ENCODE results near the gene KDM5C.

Gene KDM5C

DNA sequence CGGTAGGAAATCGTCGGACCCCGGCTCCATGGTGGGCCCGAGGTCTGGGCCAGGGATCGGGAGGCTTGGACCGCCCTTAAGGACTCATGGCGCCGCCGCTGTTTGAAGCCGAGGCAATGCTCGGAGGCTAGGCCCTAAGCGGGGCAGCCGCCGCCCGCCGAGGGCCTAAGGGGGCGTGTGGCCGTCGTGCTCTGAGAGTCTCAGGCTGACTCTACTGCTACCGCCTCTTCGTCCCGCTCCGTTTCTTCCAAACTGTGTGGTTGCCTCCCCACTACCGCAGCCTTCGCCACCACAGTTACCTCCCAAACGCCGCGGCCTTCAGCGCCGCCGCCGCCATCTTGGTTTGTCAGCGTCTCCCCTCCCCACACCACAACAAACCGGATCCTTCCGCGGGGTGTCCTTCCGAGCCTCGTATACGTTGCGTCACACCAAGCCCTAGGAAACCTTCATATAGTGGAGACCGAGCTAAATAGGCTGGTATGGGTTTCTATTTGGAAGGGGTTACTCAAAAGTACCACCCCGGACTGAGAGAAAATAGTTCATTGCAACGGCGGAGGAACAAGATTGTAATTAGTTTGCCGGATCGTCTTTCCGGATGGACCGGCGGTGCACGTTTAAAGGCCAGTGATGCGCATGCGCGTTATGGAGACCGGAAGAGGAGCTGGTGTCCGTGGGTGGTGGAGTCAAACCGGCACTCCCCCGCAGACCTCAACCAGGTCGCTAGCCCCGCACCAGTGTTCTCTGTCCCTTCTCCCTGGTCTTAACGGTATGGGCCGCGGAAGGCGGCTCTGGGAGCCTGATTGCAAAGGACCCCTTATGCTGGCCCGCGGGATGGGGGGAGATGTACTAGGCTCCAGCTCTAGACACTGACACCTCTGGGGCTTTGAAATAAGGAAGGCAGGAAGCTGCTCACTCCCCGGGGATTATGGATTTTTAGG lies at the start of gene KDM5C:
TSS of gene KDM5C (minus strand) at position 348 of the 938 bp plus-strand sequence. CDS start at position 30, 318 bp downstream.
- DNase-seq (ENCODE audit: low spot score): peak; percentile 98

GRCh38 chrX:53272808-53273337 lies 47.9 kb upstream of the KDM5C start:
- no peak for DNase-seq (ENCODE audit: low spot score)

DNA sequence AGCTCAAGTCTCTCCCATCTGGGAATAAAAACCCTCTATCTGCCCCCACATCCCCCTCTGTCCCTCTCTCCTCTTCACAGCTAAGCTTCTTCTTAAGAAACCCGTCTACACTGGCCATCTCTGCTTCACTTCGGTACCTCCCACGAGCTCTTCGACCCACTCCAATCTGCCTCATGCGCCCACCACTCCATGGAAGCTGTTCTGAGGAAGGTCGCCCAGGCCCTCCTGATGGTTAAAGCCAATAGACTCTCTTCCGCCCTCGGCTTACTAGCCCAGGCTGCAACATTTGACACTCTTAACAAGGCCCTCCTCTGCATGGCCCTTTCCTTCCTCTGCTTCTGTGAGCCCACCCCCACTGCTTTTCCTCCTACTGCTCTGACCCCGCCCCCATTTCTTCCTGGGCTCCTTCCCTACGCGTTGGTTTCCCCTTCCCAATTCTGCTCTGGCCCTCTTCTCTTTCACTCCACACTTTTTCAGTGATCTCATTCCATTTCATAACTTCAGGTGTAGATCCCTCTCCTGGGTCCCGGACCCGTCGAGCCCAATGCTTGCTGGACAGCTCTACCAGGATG lies 44.6 kb upstream of the KDM5C start:
- DNase-seq (ENCODE audit: low spot score): no peak

- no peak for DNase-seq (ENCODE audit: low spot score)
These were observed 43.2 kb upstream of the KDM5C start for GRCh38 chrX:53268173-53268572.

DNA sequence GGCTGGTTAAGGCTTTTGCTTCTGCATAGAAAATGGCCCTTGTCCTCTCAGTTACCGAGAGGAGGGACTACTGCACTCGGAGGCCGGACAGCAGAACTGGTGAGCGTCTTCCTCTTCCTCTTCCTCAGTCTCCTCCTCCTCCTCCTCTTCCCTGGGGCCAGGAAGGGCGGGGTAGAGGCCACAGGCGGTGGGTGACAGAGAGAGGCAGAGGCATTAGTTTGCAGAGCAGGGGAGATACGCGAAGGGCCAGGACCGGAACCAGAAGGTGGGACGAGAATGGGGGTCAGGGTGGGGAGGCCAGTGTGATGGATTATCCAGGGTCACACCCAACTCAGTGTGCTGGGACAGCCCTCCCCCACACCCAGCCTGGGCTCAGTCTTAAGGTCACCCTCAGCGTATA lies 41.9 kb upstream of the KDM5C start:
- no peak for DNase-seq (ENCODE audit: low spot score)

DNA sequence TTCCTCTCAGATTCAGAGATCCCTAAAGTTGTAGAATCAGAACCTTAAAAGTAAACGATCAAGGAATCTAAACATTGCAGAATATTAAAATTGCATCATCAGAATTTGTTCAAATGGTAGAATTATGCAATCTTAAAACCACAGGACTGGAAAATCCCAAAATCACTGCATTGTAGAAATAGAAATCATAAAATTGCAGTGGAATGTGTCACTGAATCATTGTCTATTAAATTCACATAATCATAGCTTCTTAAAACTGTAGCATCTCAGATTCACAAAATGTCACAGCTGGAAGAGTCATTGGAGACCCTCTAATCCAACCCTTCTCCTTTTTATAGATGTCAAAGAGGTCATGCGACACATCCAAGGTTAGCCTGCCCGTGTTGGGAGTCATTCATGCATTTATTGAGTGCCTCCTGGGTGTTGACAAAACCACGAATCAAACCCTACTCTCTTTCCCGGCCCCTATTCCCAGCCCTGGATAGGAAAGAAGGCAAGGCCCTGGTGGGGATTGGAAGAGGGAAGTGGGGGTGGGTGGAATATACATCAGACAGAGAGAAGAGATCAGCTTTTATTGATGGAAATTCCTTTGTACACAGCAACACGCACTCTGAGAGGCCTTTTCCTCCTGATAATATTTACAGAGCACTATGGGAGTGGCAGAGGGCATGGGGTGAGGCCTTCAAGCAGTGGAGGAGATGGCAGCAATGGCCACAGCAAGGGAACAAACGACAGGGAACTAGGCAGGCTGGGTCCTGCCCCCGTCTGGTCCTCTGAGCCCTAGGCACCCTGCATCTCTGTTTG lies 41.0 kb upstream of the KDM5C start:
- DNase-seq (ENCODE audit: low spot score): no peak

GRCh38 chrX:53263597-53264094 lies 38.6 kb upstream of the KDM5C start:
- DNase-seq (ENCODE audit: low spot score): no peak

DNA sequence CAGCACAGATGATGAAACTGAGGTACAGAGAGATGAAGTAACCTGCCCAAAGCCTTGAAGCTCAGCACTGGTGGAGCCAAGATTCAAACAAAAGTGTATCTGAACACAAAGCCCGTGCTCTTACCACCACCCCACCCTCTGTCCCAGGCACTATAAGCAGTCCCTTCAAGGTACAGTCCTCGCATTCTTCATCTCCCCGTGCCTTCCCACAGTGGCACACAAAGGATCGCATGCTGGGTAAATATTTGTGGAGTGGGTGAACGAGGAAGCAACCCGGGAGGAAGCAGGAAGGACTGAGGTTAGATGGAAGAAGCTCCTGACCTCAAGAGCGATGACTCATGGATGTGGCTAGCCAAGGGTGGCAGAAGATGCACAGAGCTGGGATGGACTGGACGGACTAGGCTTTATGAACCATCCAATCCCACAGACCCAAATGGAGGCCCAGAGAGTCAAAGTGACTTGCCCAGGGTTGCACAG lies 37.9 kb upstream of the KDM5C start:
- DNase-seq (ENCODE audit: low spot score): peak; percentile 65

DNA sequence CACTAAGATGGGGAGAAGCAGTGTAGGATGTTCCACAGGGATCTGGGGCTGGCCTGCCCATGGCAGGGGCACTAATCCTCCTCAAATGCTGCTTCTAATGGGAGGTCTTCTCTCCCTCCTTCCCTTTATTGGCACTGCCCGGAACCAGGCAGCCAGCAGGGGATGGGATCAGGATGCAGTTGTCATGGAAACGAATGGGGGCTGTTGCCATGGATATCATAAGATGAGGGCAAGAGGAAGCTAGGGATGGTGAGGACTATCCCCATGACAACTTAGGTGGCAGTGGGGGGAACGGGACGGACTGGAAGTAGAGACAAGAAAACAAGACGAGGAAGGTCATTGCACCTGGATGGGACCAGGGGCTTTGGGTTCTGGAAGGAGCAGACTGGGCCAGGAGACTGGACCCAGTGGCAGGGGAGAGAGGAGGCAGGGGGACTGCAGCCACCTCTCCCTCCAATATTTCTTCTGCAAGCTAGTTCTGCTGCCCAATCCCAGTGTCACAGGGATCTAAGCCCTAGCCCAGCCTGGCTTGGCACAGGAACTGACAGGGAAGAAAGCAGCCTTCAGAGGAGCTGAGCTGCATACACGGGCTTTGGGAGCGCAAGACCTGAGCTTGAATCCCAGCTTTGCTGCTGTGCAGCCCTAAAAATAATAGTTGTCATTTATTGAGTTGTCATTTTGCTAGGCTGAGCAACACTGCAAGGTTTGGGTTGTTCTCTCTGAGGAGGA lies 37.3 kb upstream of the KDM5C start:
- DNase-seq (ENCODE audit: low spot score): no peak

DNA sequence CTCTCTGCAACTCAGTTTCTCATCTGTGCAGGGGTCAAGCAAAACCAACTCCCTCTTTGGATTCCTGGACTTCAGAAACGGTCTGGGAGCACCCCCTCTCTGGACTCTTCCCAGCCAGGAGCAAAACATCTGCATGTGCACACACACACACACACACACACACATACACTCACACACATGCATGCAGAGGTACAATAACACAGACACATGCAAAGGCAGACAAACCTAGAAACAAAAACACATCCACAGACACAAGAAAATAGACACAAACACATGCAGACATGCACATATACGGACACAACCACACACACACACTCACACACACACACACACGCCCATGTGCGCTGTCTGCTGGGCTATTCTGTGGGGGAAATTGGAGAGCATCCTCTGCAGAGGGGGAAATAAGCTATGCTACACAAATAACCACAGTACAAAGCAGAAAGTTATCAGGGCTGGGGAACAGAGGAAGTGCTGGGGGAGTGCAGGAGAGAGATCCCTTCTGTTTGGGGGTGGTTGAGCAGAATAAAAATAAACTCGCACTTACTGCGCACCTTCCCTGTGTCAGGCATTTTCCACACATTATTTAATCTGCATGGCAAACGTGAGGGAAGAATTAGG lies 36.5 kb upstream of the KDM5C start:
- DNase-seq (ENCODE audit: low spot score): no peak

DNA sequence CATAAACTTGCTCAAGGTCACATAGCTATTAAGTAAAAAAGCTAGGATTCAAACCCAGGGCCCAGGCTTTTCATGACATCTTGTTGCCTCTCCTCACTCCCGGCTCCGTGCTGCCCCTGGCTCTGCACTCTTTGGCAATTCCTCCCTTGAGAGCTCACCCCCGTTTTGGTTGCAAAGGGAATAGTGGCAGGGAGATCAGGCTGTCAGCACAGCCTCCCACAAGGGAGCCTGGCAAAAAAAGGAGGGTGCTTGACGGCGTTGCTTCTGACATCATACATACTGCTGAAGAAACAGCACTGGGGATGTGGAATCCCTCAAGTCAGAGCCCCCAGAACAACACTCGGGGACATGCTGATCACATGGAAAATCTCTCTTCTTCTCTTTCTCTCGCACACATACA lies 35.8 kb upstream of the KDM5C start:
- DNase-seq (ENCODE audit: low spot score): no peak

DNA sequence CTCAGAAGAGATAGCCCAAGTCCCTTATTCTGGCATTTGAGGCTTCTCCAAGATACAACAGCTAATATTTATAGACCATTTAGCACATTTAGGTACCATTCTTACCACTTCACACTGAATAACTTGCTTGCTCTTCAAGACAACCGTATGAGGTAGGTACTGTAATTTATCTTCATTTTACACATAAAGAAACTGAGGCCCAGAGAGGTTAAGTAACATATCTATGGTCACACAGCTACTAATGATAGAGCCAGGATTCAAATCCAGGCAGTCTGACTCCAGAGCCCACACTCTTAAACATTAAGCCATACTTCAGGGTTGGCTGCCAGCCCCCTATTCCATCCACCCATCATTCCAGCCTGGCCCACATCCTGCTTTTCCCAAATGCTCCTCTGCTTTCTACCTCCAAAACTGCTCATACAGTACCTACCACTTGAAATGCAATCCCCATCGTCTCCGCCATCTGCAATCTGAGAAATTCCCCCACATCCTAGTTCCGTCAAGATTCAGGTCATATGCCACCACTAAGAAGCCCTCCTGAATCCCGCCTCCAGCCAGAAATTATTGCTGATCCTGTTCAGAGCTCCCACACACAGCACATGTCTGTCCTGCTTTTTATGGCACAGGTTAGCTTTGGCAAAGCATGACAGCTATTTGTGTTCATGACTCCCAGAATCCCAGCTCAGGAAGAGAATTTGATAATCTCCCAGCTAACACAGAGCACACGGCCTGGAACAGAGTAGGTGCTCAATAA lies 32.8 kb upstream of the KDM5C start:
- no peak for DNase-seq (ENCODE audit: low spot score)

DNA sequence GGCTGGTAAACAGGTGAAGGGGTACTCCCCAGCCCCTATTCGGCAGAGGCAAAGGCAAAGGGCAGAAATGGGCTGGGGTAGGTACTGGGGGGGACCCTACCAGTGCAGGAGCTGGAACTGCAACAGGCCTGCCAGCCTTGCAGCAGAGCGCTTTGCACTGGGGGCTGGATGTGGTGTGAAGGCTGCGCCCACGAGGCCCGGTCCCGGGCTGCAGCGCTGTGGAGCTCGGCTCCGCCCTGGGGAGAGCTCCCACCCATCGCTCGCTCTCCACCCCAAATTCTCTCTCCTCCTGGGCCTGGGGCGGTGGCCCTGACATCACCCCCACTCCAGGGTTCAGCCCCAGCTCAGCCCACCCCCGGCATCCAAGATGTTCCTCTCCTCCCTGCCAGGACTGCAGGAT lies 32.2 kb upstream of the KDM5C start:
- no peak for DNase-seq (ENCODE audit: low spot score)

GRCh38 chrX:53256446-53257041 lies 31.5 kb upstream of the KDM5C start:
- DNase-seq (ENCODE audit: low spot score): no peak

DNA sequence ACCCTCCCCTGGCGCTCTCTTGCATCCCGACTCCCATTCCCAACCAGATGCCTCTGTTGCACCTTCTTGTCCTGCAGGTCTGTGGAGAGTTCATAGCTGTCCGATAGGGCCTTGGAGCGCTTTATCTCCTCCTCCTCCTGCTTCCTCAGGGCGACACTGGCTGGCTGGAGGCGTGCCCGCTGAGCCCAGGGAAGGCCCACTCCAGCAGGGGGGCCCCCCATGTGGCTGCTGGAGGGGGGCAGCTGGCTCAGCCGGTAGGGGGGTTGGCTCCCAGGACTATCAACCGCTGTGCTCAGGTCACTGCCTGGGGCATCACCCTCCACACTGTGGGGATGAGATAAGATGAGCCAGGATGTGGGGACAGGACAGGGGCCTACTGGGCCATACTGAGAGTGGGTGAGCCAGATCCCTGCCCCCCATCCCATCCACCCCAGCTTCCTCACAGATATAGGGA lies 30.8 kb upstream of the KDM5C start:
- no peak for DNase-seq (ENCODE audit: low spot score)

DNA sequence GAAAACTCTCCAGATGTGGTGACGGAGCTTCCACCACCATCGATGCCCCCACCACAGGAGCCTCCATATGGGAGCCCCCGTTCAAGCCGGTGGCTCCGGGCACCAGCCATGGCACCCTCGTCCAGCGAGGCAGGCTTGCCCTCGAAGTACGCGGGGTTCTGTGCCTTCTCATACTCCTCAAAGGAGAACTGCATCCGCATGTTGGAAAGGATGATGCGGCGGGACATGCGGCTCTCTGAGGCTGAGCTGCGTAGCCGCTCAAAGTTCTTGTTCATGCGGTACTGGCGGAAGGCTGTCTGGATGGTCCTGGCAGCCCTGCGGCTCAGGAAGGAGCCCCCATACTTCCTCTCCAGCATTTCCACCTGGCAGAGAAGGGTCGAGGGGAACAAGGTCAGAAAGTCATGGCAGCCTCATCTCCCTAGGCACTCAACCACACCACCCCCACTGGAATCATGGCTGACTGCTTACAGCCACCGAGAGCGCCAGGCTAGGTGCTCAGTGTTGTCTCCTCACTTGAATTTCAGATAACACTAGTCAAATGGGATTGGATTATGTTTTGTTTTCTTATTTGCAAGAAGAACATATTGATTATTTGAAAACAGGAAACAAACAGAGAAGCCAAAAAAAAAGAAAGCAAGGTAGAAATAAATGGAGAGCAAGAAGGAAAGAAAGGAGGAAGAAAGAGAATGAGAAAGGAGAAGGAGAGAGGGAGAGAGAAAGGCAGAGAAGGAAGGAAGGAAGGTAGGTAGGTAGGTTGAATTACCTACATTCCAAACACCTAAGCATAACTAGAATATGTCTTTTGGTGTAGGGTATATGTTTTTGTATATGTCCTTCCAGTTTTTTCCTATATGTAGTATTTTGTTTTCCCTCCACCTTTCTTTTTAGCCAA lies 29.8 kb upstream of the KDM5C start:
- DNase-seq (ENCODE audit: low spot score): no peak

DNA sequence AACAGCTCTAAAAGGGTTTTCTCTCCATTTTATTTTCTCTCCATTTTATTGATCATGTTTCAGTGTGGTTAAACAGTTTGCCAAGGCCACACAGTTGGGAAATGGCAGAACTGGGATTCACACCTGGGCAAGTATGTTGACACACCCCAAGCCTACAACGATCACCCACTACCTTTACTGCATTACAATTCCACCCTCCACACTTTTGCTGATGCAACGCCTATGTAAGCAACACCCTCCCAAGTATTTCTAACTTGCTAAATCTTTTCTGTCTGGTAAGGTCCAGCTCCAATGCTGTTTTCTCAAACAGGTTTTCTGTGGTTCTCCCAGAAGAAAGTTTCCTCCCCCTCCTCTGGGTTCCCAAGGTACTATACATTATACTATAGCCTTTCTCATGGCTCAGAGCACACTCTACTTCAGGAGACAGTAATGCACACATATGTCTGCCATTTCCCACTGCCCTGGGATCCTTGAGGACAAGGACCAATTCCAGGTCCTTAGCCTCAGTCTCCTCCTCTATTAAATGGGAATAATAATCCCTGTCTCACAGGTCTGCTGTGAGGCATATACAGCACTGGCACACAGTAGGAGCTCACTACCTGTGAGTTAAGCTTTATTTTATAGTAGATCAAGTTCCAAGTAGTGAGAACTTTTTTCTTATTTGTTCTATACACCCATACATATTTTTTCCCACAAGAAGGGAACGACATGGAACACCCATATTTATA lies 28.4 kb upstream of the KDM5C start:
- no peak for DNase-seq (ENCODE audit: low spot score)

DNA sequence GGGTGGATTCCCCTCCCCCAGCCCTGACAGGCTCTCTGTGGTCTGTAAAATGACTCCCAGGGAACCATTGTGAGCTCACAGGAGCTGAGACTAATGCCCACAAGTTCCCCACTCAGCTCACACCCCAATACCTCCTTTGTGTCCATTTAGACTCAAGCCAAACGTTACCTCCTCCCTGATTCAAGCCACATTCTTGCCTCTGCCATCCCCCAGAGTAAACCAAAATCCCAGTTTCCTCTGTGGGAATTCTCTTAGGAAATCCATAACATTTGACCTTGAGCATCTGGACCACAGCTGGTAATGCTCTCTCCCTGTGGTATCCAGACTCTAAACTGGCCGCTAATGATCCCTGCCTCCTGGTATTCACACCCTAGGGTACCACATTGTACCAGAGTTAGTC lies 26.3 kb upstream of the KDM5C start:
- DNase-seq (ENCODE audit: low spot score): no peak
